ENCODE data around the gene LIN52. TPM values are rescaled to one million over a fixed set of nuclear protein-coding genes. Genes with fewer than 3 reads are reported as not detected.
A peak's percentile ranks its signal among the peaks of the same experiment; 100 is the strongest.

The LIN52 gene
- total and polyA plus RNA-seq, 2 experiments from 2014 or later, result 8.0 to 8.7 TPM

DNA sequence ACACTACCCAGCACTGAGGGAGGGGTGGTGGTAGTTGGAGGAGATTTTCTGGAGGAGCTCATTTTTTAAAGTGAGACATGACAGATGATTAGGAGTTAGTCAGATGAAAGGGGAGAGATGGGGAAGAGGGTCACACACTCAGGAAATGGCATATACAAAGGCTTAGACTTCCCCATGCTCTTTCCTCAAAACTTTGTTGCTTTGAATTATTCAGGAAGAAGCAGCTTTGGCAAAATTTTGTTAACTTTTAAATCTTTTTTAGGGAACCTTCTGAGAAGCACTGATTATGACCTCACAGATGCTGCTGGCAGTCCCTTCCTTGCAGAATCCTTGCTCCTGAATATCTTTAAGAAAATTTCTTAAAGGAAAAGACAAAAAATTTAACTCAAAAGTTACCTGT, 20.3 kb upstream of the LIN52 start:
- Histone ChIP-seq H3F3A (ENCODE audit: insufficient read depth) (peaks cover 50% of the 10 kb centered on the region), H3K27me3 (replicated peaks; ENCODE audit: insufficient read depth) (no peaks in the 10 kb centered on the region), H3K4me3 (no peak overlapping the region), H3K9ac (no peak overlapping the region), H3K36me3 (ENCODE audit: low read depth) (peaks cover 4% of the 10 kb centered on the region; the same call in 1 of the 2 replicates), H4K20me1 (ENCODE audit: insufficient read depth) (no peaks in the 10 kb centered on the region), H3K27ac (no peak overlapping the region), H3K79me2 (ENCODE audit: insufficient read depth) (no peaks in the 10 kb centered on the region), H3K9me3 (ENCODE audit: low read depth) (no peaks in the 10 kb centered on the region), H3K9me2 (ENCODE audit: insufficient read depth) (no peaks in the 10 kb centered on the region), H2AFZ (no peak overlapping the region), H3K4me2 (ENCODE audit: unreplicated experiment) (no peak overlapping the region), H3K4me1 (ENCODE audit: insufficient read depth) (peaks cover 35% of the 10 kb centered on the region)
- TF ChIP-seq EZH2 (IDR thresholded peaks at IDR 0.05; ENCODE audit: insufficient read depth, poor library complexity, severe bottlenecking) (no peak), EZH2phosphoT487 (IDR thresholded peaks at IDR 0.05; ENCODE audit: insufficient read depth, low read depth) (no peak)
- in situ Hi-C loops (cut with MboI), result no loop called here
- DNase-seq, result peak; percentile 5

DNA sequence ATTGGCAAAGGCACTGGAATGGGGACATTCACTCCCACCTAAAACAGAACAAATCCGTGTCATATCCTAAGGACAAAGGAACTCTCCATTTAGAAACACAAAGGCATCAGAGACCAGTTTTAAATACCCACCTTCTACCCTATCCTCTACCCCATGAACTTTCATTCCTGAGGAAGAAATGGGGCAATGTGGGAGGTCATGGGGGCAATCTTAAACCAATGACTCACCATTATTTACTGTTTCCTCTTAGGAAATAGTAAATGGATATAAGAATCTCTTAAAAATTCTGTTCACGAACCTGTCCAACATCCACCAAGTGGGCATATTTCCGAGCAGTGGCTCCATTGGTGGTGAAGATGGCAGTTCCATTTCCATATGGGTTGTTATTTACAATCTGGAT, 19.9 kb upstream of the LIN52 start:
- in situ Hi-C loops (cut with MboI), result no loop called here
- Histone ChIP-seq H3K9me3 (ENCODE audit: low read depth) (no peaks in the 10 kb centered on the region), H3K9ac (no peak overlapping the region), H3K36me3 (ENCODE audit: low read depth) (0 out of 2 replicates have a peak, but pooled peaks cover 4% of the 10 kb centered on the region), H3K27ac (no peak overlapping the region), H2AFZ (no peak overlapping the region), H3K9me2 (ENCODE audit: insufficient read depth) (no peaks in the 10 kb centered on the region), H3F3A (ENCODE audit: insufficient read depth) (peaks cover 50% of the 10 kb centered on the region), H4K20me1 (ENCODE audit: insufficient read depth) (no peaks in the 10 kb centered on the region), H3K79me2 (ENCODE audit: insufficient read depth) (no peaks in the 10 kb centered on the region), H3K4me3 (no peak overlapping the region), H3K4me1 (ENCODE audit: insufficient read depth) (peaks cover 35% of the 10 kb centered on the region), H3K4me2 (ENCODE audit: unreplicated experiment) (no peak overlapping the region), H3K27me3 (replicated peaks; ENCODE audit: insufficient read depth) (no peaks in the 10 kb centered on the region)
- peak; percentile 9 for DNase-seq
- TF ChIP-seq EZH2phosphoT487 (IDR thresholded peaks at IDR 0.05; ENCODE audit: insufficient read depth, low read depth) (no peak), EZH2 (IDR thresholded peaks at IDR 0.05; ENCODE audit: insufficient read depth, poor library complexity, severe bottlenecking) (no peak)
- WGBS, 2 experiments (ENCODE audit: low coverage in 1 of 2, low lambda C conversion rate in 2 of 2, missing lambda C conversion rate in 2 of 2), result 92 to 94% methylated on average over 3 of the region's 3 CpGs

DNA sequence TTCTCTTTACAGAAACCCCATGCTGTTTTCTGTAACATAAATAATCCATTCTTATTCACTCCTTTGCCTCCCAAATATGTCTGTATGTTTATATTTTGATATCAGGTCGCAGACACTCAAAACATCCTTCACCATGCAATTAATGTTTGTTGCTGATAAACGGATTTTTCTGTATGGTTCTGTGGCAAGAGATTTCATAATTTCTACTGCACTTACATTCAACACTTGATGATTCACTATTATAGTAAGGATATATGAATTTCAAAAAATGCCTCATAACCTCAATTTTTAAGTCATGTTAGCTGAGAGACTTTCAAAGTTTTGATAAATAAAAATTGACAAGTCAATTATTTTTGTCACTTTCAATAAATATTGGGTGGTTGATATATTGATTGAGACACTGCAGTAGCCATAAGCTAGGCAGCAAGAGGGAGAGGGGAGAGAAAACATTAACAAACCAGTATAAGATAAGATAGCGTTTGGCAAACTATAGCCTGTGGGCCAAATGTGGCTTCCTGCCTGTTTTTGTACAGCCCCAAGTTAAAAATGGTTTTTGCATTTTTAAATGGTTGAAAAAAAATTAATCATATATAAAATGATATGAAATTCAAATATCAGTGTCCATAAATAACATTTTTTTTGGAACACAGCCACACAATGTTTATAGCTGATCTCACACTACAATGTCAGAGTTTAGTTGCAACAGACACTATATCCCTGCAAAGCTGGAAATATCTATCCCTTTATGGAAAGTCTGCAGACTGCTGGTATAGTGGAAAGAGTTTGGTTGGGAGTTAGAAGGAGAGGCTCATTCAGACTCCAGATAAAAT, 18.8 kb upstream of the LIN52 start:
- peak; percentile 37 for DNase-seq
- no peak overlapping the region for H3K4me3 ChIP-seq
- WGBS, 2 experiments (ENCODE audit: low coverage in 1 of 2, low lambda C conversion rate in 2 of 2, missing lambda C conversion rate in 2 of 2), result 62 to 68% methylated on average over 3 of the region's 3 CpGs

DNA sequence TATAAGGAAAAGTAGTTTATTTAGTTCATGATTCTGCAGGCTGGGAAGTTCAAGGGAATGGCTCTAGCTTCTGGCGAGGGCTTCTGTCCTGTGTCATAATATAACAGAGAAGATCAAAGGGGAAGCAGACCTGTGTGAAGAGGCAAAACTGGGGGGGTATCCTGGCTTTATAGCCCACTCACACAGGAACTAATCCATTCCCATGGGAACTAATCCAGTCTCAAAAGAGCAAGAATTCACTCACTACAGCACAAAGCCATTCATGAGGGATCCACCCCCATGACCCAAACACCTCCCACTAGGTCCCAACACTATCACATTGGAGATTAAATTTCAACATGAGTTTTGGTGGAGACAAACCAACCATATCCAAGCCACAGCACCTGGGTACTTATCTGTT, 7.4 kb upstream of the LIN52 start:
- Histone ChIP-seq H3K9me3 (ENCODE audit: low read depth) (no peaks in the 10 kb centered on the region), H3F3A (ENCODE audit: insufficient read depth) (no peaks in the 10 kb centered on the region), H3K27me3 (replicated peaks; ENCODE audit: insufficient read depth) (no peaks in the 10 kb centered on the region), H2AFZ (no peak overlapping the region), H4K20me1 (ENCODE audit: insufficient read depth) (no peaks in the 10 kb centered on the region), H3K4me3 (no peak overlapping the region), H3K9me2 (ENCODE audit: insufficient read depth) (no peaks in the 10 kb centered on the region), H3K36me3 (ENCODE audit: low read depth) (no peaks in the 10 kb centered on the region), H3K79me2 (ENCODE audit: insufficient read depth) (no peaks in the 10 kb centered on the region), H3K9ac (no peak overlapping the region), H3K27ac (no peak overlapping the region), H3K4me1 (ENCODE audit: insufficient read depth) (no peaks in the 10 kb centered on the region), H3K4me2 (ENCODE audit: unreplicated experiment) (no peak overlapping the region)
- in situ Hi-C loops (cut with MboI), result no loop called here
- TF ChIP-seq EZH2 (IDR thresholded peaks at IDR 0.05; ENCODE audit: insufficient read depth, poor library complexity, severe bottlenecking), result no peak
- TF ChIP-seq EZH2phosphoT487 (IDR thresholded peaks at IDR 0.05; ENCODE audit: insufficient read depth, low read depth), result no peak
- WGBS, 2 experiments (ENCODE audit: low coverage in 1 of 2, low lambda C conversion rate in 2 of 2, missing lambda C conversion rate in 2 of 2), result 9 to 22% methylated on average over 1 of the region's 1 CpG
- no peak for DNase-seq

More for the DNA sequence above, 18.8 kb upstream of the LIN52 start:
- in situ Hi-C loops (cut with MboI), result no loop called here
- Histone ChIP-seq H3K9me3 (ENCODE audit: low read depth) (no peaks in the 10 kb centered on the region), H3K4me1 (ENCODE audit: insufficient read depth) (peaks cover 35% of the 10 kb centered on the region), H3K4me2 (ENCODE audit: unreplicated experiment) (no peak overlapping the region), H3K9me2 (ENCODE audit: insufficient read depth) (no peaks in the 10 kb centered on the region), H3K27me3 (replicated peaks; ENCODE audit: insufficient read depth) (no peaks in the 10 kb centered on the region), H3K36me3 (ENCODE audit: low read depth) (0 out of 2 replicates have a peak, but pooled peaks cover 4% of the 10 kb centered on the region), H3K27ac (no peak overlapping the region), H3K9ac (no peak overlapping the region), H4K20me1 (ENCODE audit: insufficient read depth) (no peaks in the 10 kb centered on the region), H3F3A (ENCODE audit: insufficient read depth) (peaks cover 42% of the 10 kb centered on the region), H2AFZ (no peak overlapping the region), H3K79me2 (ENCODE audit: insufficient read depth) (no peaks in the 10 kb centered on the region)
- no peak for TF ChIP-seq EZH2phosphoT487 (IDR thresholded peaks at IDR 0.05; ENCODE audit: insufficient read depth, low read depth)
- TF ChIP-seq EZH2 (IDR thresholded peaks at IDR 0.05; ENCODE audit: insufficient read depth, poor library complexity, severe bottlenecking), result no peak
